ENCODE results near the gene PPFIA4.

The PPFIA4 gene

GRCh38 chr1:203091761-203092330 is 65.6 kb downstream of the PPFIA4 start:
- Histone ChIP-seq H4K20me1 (ENCODE audit: insufficient read depth, low read length) (no peaks in the 10 kb centered on the region), H3K9ac (ENCODE audit: low read depth, low read length) (no peak overlapping the region), H3K9me3 (ENCODE audit: insufficient read depth, low read length, severe bottlenecking) (no peaks in the 10 kb centered on the region), H3K4me1 (ENCODE audit: insufficient read depth, low read length) (no peaks in the 10 kb centered on the region), H3K79me2 (ENCODE audit: insufficient read depth, low read length) (no peaks in the 10 kb centered on the region), H3K4me2 (ENCODE audit: insufficient read depth, low read length) (no peak overlapping the region), H3K4me3 (ENCODE audit: low read depth in 1 of 2, low read length in 2 of 2) (no peak overlapping the region), H3K36me3 (ENCODE audit: insufficient read depth, low read length) (no peaks in the 10 kb centered on the region), H3K27ac (ENCODE audit: low read length) (no peak overlapping the region), H3K27me3 (ENCODE audit: insufficient read depth, low read length, poor library complexity) (peaks cover 18% of the 10 kb centered on the region), H2AFZ (ENCODE audit: low read depth, low read length) (no peak overlapping the region)
- no peak for ATAC-seq (ENCODE audit: insufficient read depth, low read depth)
- TF ChIP-seq CTCF (IDR thresholded peaks at IDR 0.05; ENCODE audit: borderline replicate concordance, extremely low read depth, low read length, poor library complexity, severe bottlenecking): no peak
- no peak for TF ChIP-seq EZH2 (IDR thresholded peaks at IDR 0.05; ENCODE audit: borderline replicate concordance, low read depth, low read length, severe bottlenecking)
- no peak for DNase-seq

- no peak overlapping the region for H3K4me3 ChIP-seq (ENCODE audit: low read depth in 1 of 2, low read length in 2 of 2)
- H3K4me1 ChIP-seq (ENCODE audit: insufficient read depth, low read length): no peaks in the 10 kb centered on the region
- H3K4me2 ChIP-seq (ENCODE audit: insufficient read depth, low read length): no peak overlapping the region
- H4K20me1 ChIP-seq (ENCODE audit: insufficient read depth, low read length): no peaks in the 10 kb centered on the region
- H3K27ac ChIP-seq (ENCODE audit: low read length): no peak overlapping the region
- DNase-seq (no peak), ATAC-seq (ENCODE audit: insufficient read depth, low read depth) (no peak)
- H3K9ac ChIP-seq (ENCODE audit: low read depth, low read length): no peak overlapping the region
- TF ChIP-seq CTCF (IDR thresholded peaks at IDR 0.05; ENCODE audit: borderline replicate concordance, extremely low read depth, low read length, poor library complexity, severe bottlenecking) (no peak), EZH2 (IDR thresholded peaks at IDR 0.05; ENCODE audit: borderline replicate concordance, low read depth, low read length, severe bottlenecking) (no peak)
- no peaks in the 10 kb centered on the region for H3K36me3 ChIP-seq (ENCODE audit: insufficient read depth, low read length)
- H3K79me2 ChIP-seq (ENCODE audit: insufficient read depth, low read length): no peaks in the 10 kb centered on the region
- H3K27me3 ChIP-seq (ENCODE audit: insufficient read depth, low read length, poor library complexity): peaks cover 11% of the 10 kb centered on the region
- no peak overlapping the region for H2AFZ ChIP-seq (ENCODE audit: low read depth, low read length)
- no peaks in the 10 kb centered on the region for H3K9me3 ChIP-seq (ENCODE audit: insufficient read depth, low read length, severe bottlenecking)
Measured at GRCh38 chr1:203093754-203094410, 67.6 kb downstream of the PPFIA4 start.

- Histone ChIP-seq H3K27ac (ENCODE audit: low read length) (no peak overlapping the region), H3K9me3 (ENCODE audit: insufficient read depth, low read length, severe bottlenecking) (no peaks in the 10 kb centered on the region), H2AFZ (ENCODE audit: low read depth, low read length) (no peak overlapping the region), H3K4me1 (ENCODE audit: insufficient read depth, low read length) (no peaks in the 10 kb centered on the region), H3K36me3 (ENCODE audit: insufficient read depth, low read length) (no peaks in the 10 kb centered on the region), H3K9ac (ENCODE audit: low read depth, low read length) (no peak overlapping the region), H3K27me3 (ENCODE audit: insufficient read depth, low read length, poor library complexity) (peaks cover 7% of the 10 kb centered on the region), H3K4me2 (ENCODE audit: insufficient read depth, low read length) (no peak overlapping the region), H3K79me2 (ENCODE audit: insufficient read depth, low read length) (no peaks in the 10 kb centered on the region), H3K4me3 (ENCODE audit: low read depth in 1 of 2, low read length in 2 of 2) (no peak overlapping the region), H4K20me1 (ENCODE audit: insufficient read depth, low read length) (no peaks in the 10 kb centered on the region)
- no peak for ATAC-seq (ENCODE audit: insufficient read depth, low read depth)
- TF ChIP-seq EZH2 (IDR thresholded peaks at IDR 0.05; ENCODE audit: borderline replicate concordance, low read depth, low read length, severe bottlenecking) (no peak), CTCF (IDR thresholded peaks at IDR 0.05; ENCODE audit: borderline replicate concordance, extremely low read depth, low read length, poor library complexity, severe bottlenecking) (no peak)
- no peak for DNase-seq
Measured at GRCh38 chr1:203095061-203095690, 68.9 kb downstream of the PPFIA4 start.

Measured in DND-41 (cell line).